Psoas muscle (tissue), 8 donors: Measurements from ENCODE around the gene PTOV1. TPM values are rescaled to one million over a fixed set of nuclear protein-coding genes. Genes with fewer than 3 reads are reported as not detected.

Source experiments
- ATAC-seq, 4 donors: fragments of 200-7000 bp; cut with Tn5 transposase; one replicate each; pipeline ENCODE4 v1.9.1; 2020; ENCODE audit warnings: moderate library complexity in 3 of 4, mild to moderate bottlenecking in 2 of 4
- DNase-seq, 2 donors: peaks; one replicate each; pipeline ENCODE4 v3.0.0-alpha.2; 2020
- H3K27ac ChIP-seq: fragments of 200-600 bp; one replicate; pipeline ENCODE4 v1.8.0; 2022
- H3K27me3 ChIP-seq, 3 donors: fragments of 200-600 bp in 1 of 3; one replicate each; pipeline versions ENCODE4 v1.6.1 to v1.8.0; 2013 to 2022; ENCODE audit warnings: low read length in 2 of 3, mild to moderate bottlenecking in 2 of 3, moderate library complexity in 1 of 3; ENCODE audit not compliant: insufficient read depth in 3 of 3
- H3K36me3 ChIP-seq, 2 donors: fragments of 200-600 bp in 1 of 2; one replicate each; pipeline versions ENCODE4 v1.6.1 to v1.8.0; 2013 to 2022; ENCODE audit warnings: low read depth in 1 of 2, mild to moderate bottlenecking in 1 of 2, moderate library complexity in 1 of 2; ENCODE audit not compliant: insufficient read depth in 1 of 2
- H3K4me1 ChIP-seq: fragments of 200-600 bp; one replicate; pipeline ENCODE4 v1.8.0; 2022
- H3K4me3 ChIP-seq: fragments of 200-600 bp; one replicate; pipeline ENCODE4 v1.8.0; 2022; ENCODE audit warnings: mild to moderate bottlenecking
- H3K9me3 ChIP-seq: fragments of 200-600 bp; one replicate; pipeline ENCODE4 v1.8.0; 2022
- CTCF ChIP-seq: fragments of 200-600 bp; IDR thresholded peaks from one replicate; pipeline ENCODE4 v1.8.0; 2022; ENCODE audit warnings: antibody characterized with exemption
- WGBS, 3 donors: extraction: QIAGEN DNeasy Blood & Tissue Kit; methylation state at CpG; one replicate each; pipeline versions ENCODE4 v1.1.6 to v1.1.7; 2013; 5-methylcytosine and 5-hydroxymethylcytosine counted together
- intact Hi-C, 2 donors: fragments of 100-400 bp; cut with DNase I; formaldehyde crosslinking; loops; one replicate each; pipeline versions ENCODE4 v1.11.0 to v1.14.2; 2022
- polyA plus RNA-seq, 3 donors: library from polyadenylated mRNA; stranded (reverse); fragments of 200-250 nt; gene quantifications; one replicate each; pipeline ENCODE4 v1.2.3, GENCODE V29; 2013
- total RNA-seq, 4 donors: library from RNA; stranded (reverse); fragmentation: NEBNext Ultra II Directional in 2 of 4; extraction: Animal tissue kit (Norgen Biotek cat#: 25700) in 2 of 4; gene quantifications; one replicate each; pipeline versions ENCODE4 v1.2.1 to v1.2.4, GENCODE V29; 2021 to 2023
- donor health status: healthy with polysubstance abuse.
- donor health status: DM: no; HTN: no; CAD: no; lungs with moderate emphysema.
- donor health status: Bipolar disorder and iron deficiency.
- donor health status: healthy.
- donor health status: DM: yes; HTN: yes; CAD: no.
- donor health status: DM: no; HTN: no; CAD: no.
- donor health status: DM: no; HTN: no; CAD: no.
- donor health status: DM: yes; HTN: yes; CAD: no.

Gene PTOV1
- total and polyA plus RNA-seq, 7 donors: 72.1 to 189 (median 122) TPM

- Histone ChIP-seq H3K27ac (peak overlapping the region; percentile 9), H3K27me3 (no peaks in the 10 kb centered on the region), H3K4me1 (peaks cover 34% of the 10 kb centered on the region), H3K9me3 (no peaks in the 10 kb centered on the region), H3K36me3 (no peaks in the 10 kb centered on the region), H3K4me3 (no peak overlapping the region)
- 90 to 94% (median 94%) methylated on average over 10 of the region's 10 CpGs for WGBS, 3 donors
- ATAC-seq: no peak
- TF ChIP-seq CTCF: no peak
- no peak for DNase-seq
- intact Hi-C loops: no loop called here
Measured at GRCh38 chr19:49847731-49848696, 2.9 kb upstream of the PTOV1 start.

GRCh38 chr19:49848938-49849337 is 2.0 kb upstream of the PTOV1 start:
- TF ChIP-seq CTCF: no peak
- no peak for DNase-seq
- 88 to 95% (median 88%) methylated on average over 3 of the region's 3 CpGs for WGBS, 3 donors
- Histone ChIP-seq H3K36me3 (no peaks in the 10 kb centered on the region), H3K27me3 (no peaks in the 10 kb centered on the region), H3K27ac (peak overlapping the region; percentile 100), H3K9me3 (no peaks in the 10 kb centered on the region), H3K4me3 (no peak overlapping the region), H3K4me1 (peaks cover 43% of the 10 kb centered on the region)
- intact Hi-C loops: no loop called here
- no peak for ATAC-seq

- Histone ChIP-seq H3K4me1 (peaks cover 39% of the 10 kb centered on the region), H3K4me3 (peak overlapping the region; percentile 96), H3K27ac (peak overlapping the region; percentile 100), H3K9me3 (no peaks in the 10 kb centered on the region), H3K36me3 (peaks cover 0 to 5% of the 10 kb centered on the region in 2 donors), H3K27me3 (no peaks in the 10 kb centered on the region)
- ATAC-seq (peak in 1 of 4 donors; percentile 5), DNase-seq (no peak)
- TF ChIP-seq CTCF: no peak
- WGBS, 3 donors: 81 to 90% (median 84%) methylated on average over 15 of the region's 15 CpGs
- intact Hi-C loops: loop anchor here in 1 of 2 donors (5.0 kb wide), 1 partner anchor 32 kb away; the partner anchor contains the start of gene MED25
Measured at GRCh38 chr19:49849433-49850220, 1.3 kb upstream of the PTOV1 start.

- intact Hi-C loops: loop anchor here in 1 of 2 donors (5.0 kb wide), 1 partner anchor 33 kb away; the partner anchor contains the start of gene MED25
- ATAC-seq (peak; percentile 1 to 14 (median 4)), DNase-seq (no peak)
- Histone ChIP-seq H3K9me3 (no peaks in the 10 kb centered on the region), H3K27ac (peak overlapping the region; percentile 100), H3K4me3 (peak overlapping the region; percentile 96), H3K4me1 (peaks cover 34% of the 10 kb centered on the region), H3K27me3 (no peaks in the 10 kb centered on the region), H3K36me3 (peaks cover 0 to 10% of the 10 kb centered on the region in 2 donors)
- WGBS, 3 donors: 49 to 56% (median 51%) methylated on average over 12 of the region's 12 CpGs
- no peak for TF ChIP-seq CTCF
Measured at GRCh38 chr19:49850221-49850486, 805 bp upstream of the PTOV1 start.
